ENCODE results near the gene C2orf78. TPM values are rescaled to one million over a fixed set of nuclear protein-coding genes. Genes with fewer than 3 reads are reported as not detected.

The C2orf78 gene
- total and polyA plus RNA-seq, 2 of the 4 experiments (the other 2 are of a cell fraction) = 0.03 TPM; not detected in 1

DNA sequence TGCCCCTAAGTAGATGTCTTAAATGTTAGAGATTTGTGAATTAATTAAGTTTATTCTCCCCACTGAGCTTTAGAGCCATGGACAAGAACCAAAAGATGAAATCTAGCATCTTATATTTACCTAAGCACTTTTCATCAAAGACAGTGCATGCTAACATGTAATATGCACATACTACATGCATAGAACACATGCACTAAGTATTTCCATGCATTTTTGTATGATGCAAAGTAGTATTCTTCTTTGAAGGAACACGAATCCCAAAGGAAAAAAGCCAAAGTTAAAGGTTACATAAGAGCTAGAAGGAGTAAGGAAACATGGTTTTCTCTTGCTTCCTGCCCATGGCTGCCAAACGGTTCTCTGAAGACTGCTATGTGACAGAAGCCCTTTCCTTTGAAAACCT, 60.1 kb downstream of the C2orf78 start:
- no peak overlapping the region for H2BK15ac ChIP-seq (ENCODE audit: low read depth, low read length)
- no peak overlapping the region for H3K4ac ChIP-seq (ENCODE audit: low read depth, low read length)
- H3K27ac ChIP-seq (ENCODE audit: insufficient read depth, low read length) = no peak overlapping the region
- no peak overlapping the region for H3K14ac ChIP-seq (replicated peaks; ENCODE audit: low read depth, low read length)
- no peak overlapping the region for H3K23ac ChIP-seq (ENCODE audit: low read depth, low read length)
- H3K4me2 ChIP-seq (ENCODE audit: low read depth, low read length) = no peak overlapping the region
- in situ Hi-C loops (cut with MboI; ENCODE audit: low sequenced_read_pairs) (loop anchor here (25.0 kb wide), 1 partner anchor 293 kb away; the partner anchor contains the start of gene BOLA3), dilution Hi-C loops (cut with HindIII; ENCODE audit: low sequenced_read_pairs, unreplicated experiment) (loop anchor here (25.0 kb wide), 1 partner anchor 268 kb away; no protein-coding TSS in a partner anchor), intact Hi-C loops (cut with micrococcal nuclease) (no loop called here)
- no peak overlapping the region for H2AK9ac ChIP-seq (replicated peaks; ENCODE audit: low read depth, low read length, poor library complexity)
- no peaks in the 10 kb centered on the region; the same call in 1 of the 2 replicates for H4K20me1 ChIP-seq (ENCODE audit: insufficient read depth, low read length)
- ATAC-seq (ENCODE audit: low read depth) = no peak
- H3K4me3 ChIP-seq (ENCODE audit: insufficient read depth, low read depth, low read length) = no peak overlapping the region
- H3K36me3 ChIP-seq (ENCODE audit: control insufficient read depth, insufficient read depth, low read length) = peaks cover 35% of the 10 kb centered on the region
- CTCF ChIA-PET = interaction anchor here (1.4 kb wide), 1 partner anchor 15 kb away, joined by 5 read pairs; no protein-coding TSS in a partner anchor
- no peak overlapping the region for H3K56ac ChIP-seq (ENCODE audit: extremely low read depth, insufficient read depth, low read length)
- no peaks in the 10 kb centered on the region for H3K9me3 ChIP-seq (ENCODE audit: control insufficient read depth, insufficient read depth, low read length)
- no peak overlapping the region for H4K8ac ChIP-seq (ENCODE audit: low read depth in 2 of 2, low read length in 2 of 2)
- no peak for DNase-seq
- TF ChIP-seq MAZ (IDR thresholded peaks at IDR 0.05; ENCODE audit: borderline replicate concordance, low read depth, low read length) = no peak
- TF ChIP-seq, protein P1, sequence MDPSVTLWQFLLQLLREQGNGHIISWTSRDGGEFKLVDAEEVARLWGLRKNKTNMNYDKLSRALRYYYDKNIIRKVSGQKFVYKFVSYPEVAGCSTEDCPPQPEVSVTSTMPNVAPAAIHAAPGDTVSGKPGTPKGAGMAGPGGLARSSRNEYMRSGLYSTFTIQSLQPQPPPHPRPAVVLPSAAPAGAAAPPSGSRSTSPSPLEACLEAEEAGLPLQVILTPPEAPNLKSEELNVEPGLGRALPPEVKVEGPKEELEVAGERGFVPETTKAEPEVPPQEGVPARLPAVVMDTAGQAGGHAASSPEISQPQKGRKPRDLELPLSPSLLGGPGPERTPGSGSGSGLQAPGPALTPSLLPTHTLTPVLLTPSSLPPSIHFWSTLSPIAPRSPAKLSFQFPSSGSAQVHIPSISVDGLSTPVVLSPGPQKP (IDR thresholded peaks at IDR 0.05; ENCODE audit: borderline replicate concordance, low read depth, low read length) = no peak
- TF ChIP-seq NFE2L2 (IDR thresholded peaks at IDR 0.05; ENCODE audit: low read depth, low read length) = no peak
- no peak for TF ChIP-seq RCOR1 (IDR thresholded peaks at IDR 0.05; ENCODE audit: insufficient replicate concordance, low read length)
- TF ChIP-seq, protein P2, sequence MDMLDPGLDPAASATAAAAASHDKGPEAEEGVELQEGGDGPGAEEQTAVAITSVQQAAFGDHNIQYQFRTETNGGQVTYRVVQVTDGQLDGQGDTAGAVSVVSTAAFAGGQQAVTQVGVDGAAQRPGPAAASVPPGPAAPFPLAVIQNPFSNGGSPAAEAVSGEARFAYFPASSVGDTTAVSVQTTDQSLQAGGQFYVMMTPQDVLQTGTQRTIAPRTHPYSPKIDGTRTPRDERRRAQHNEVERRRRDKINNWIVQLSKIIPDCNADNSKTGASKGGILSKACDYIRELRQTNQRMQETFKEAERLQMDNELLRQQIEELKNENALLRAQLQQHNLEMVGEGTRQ (IDR thresholded peaks at IDR 0.05; ENCODE audit: low read depth, low read length) = no peak
- TF ChIP-seq, protein P3, sequence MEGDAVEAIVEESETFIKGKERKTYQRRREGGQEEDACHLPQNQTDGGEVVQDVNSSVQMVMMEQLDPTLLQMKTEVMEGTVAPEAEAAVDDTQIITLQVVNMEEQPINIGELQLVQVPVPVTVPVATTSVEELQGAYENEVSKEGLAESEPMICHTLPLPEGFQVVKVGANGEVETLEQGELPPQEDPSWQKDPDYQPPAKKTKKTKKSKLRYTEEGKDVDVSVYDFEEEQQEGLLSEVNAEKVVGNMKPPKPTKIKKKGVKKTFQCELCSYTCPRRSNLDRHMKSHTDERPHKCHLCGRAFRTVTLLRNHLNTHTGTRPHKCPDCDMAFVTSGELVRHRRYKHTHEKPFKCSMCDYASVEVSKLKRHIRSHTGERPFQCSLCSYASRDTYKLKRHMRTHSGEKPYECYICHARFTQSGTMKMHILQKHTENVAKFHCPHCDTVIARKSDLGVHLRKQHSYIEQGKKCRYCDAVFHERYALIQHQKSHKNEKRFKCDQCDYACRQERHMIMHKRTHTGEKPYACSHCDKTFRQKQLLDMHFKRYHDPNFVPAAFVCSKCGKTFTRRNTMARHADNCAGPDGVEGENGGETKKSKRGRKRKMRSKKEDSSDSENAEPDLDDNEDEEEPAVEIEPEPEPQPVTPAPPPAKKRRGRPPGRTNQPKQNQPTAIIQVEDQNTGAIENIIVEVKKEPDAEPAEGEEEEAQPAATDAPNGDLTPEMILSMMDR (conservative IDR thresholded peaks at IDR 0.05; ENCODE audit: low read depth, low read length) = no peak
- TF ChIP-seq POLR2A (IDR thresholded peaks at IDR 0.05; ENCODE audit: low read depth, low read length) = no peak
- TF ChIP-seq FOS (IDR thresholded peaks at IDR 0.05; ENCODE audit: low read depth, low read length) = no peak
- TF ChIP-seq RAD21 (IDR thresholded peaks at IDR 0.05; ENCODE audit: low read length) = no peak
- TF ChIP-seq MAFK (IDR thresholded peaks at IDR 0.05; ENCODE audit: low read depth, low read length) = no peak
- TF ChIP-seq CEBPB (IDR thresholded peaks at IDR 0.05; ENCODE audit: low read depth, low read length) = no peak
- no peak for TF ChIP-seq BHLHE40 (IDR thresholded peaks at IDR 0.05; ENCODE audit: low read depth, low read length)
- no peak for TF ChIP-seq SMC3 (IDR thresholded peaks at IDR 0.05; ENCODE audit: low read depth, low read length)
- no peak for TF ChIP-seq RFX5 (IDR thresholded peaks at IDR 0.05; ENCODE audit: low read depth, low read length)
- TF ChIP-seq CHD1 (IDR thresholded peaks at IDR 0.05; ENCODE audit: low read depth, low read length) = no peak
- H3K27me3 ChIP-seq (ENCODE audit: control insufficient read depth, insufficient read depth, low read length) = no peaks in the 10 kb centered on the region
- H3K79me1 ChIP-seq (ENCODE audit: low read depth in 1 of 2, low read length in 2 of 2) = peaks cover 0 to 19% of the 10 kb centered on the region in 2 experiments; a peak in 3 of 4 replicates
- no peak overlapping the region for H4K91ac ChIP-seq (ENCODE audit: insufficient read depth, low read depth, low read length)
- H2AFZ ChIP-seq (replicated peaks; ENCODE audit: low read length, poor library complexity) = no peak overlapping the region
- H4K5ac ChIP-seq (ENCODE audit: low read depth, low read length) = no peak overlapping the region
- no peak overlapping the region for H2BK120ac ChIP-seq (ENCODE audit: low read depth, low read length)
- H2BK20ac ChIP-seq (ENCODE audit: low read depth, low read length) = no peak overlapping the region
- WGBS, 2 experiments (ENCODE audit: extremely low coverage in 2 of 2, insufficient read length in 1 of 2) = no CpG with 5 or more reads among the region's 2 CpGs
- POLR2A ChIA-PET (ENCODE audit: unreplicated experiment) = interaction anchor here (0.6 kb wide), 1 partner anchor 53 kb away, joined by 3 read pairs; no protein-coding TSS in a partner anchor
- no peak overlapping the region for H2BK5ac ChIP-seq (ENCODE audit: low read depth, low read length, poor library complexity, severe bottlenecking)
- no TSS peak for BruUV-seq (replicated peaks)
- H2AK5ac ChIP-seq (ENCODE audit: low read depth, low read length) = no peak overlapping the region
- H3K18ac ChIP-seq (ENCODE audit: low read depth, low read length) = no peak overlapping the region
- H3K9me1 ChIP-seq (ENCODE audit: insufficient read depth, low read length) = peaks cover 3% of the 10 kb centered on the region; the same call in 1 of the 2 replicates
- H3K9ac ChIP-seq (ENCODE audit: low read depth, low read length) = no peak overlapping the region
- H3K4me1 ChIP-seq (ENCODE audit: control insufficient read depth, insufficient read depth, low read length) = peaks cover 2% of the 10 kb centered on the region; the same call in 1 of the 2 replicates

Measured in IMR-90 (cell line).